ENCODE results near the gene DMKN. TPM values are rescaled to one million over a fixed set of nuclear protein-coding genes. Genes with fewer than 3 reads are reported as not detected.
"Not testable (repeated sequence)": the region's sequence is repeated elsewhere in the genome, so short reads cannot be mapped to it uniquely, and the experiment has no call there.

DMKN gene
- total RNA-seq, 3 donors from 2014 or later (not counting 1 experiment from before 2014, with no cell fraction given): 10.7 to 15.3 (median 11.3) TPM

- H3K36me3 Mint-ChIP-seq: no peaks in the 10 kb centered on the region
- Histone ChIP-seq H3K4me1 (ENCODE audit: control insufficient read depth, insufficient read depth, low read length) (no peaks in the 10 kb centered on the region), H3K27ac (ENCODE audit: low read length) (no peak overlapping the region)
Measured at GRCh38 chr19:35474104-35474503, 39.3 kb downstream of the DMKN start.

GRCh38 chr19:35471946-35472345 is 41.5 kb downstream of the DMKN start:
- ATAC-seq (no peak), DNase-seq (no peak)
- H3K27me3 Mint-ChIP-seq (ENCODE audit: low read depth in 2 of 2): peaks cover 0 to 3% of the 10 kb centered on the region in 2 donors
- peaks cover 0 to 5% of the 10 kb centered on the region in 2 donors for H3K4me1 Mint-ChIP-seq
- WGBS (ENCODE audit: insufficient coverage): 94% methylated on average over 8 of the region's 8 CpGs
- Histone ChIP-seq H3K9me3 (ENCODE audit: control insufficient read depth, insufficient read depth, low read length) (no peaks in the 10 kb centered on the region), H3K27me3 (ENCODE audit: control insufficient read depth, insufficient read depth, low read length) (no peaks in the 10 kb centered on the region), H3K36me3 (ENCODE audit: control insufficient read depth, insufficient read depth, low read length) (no peaks in the 10 kb centered on the region), H3K4me1 (ENCODE audit: control insufficient read depth, insufficient read depth, low read length) (peaks cover 4% of the 10 kb centered on the region), H3K27ac (ENCODE audit: low read length) (no peak overlapping the region), H3K4me3 (ENCODE audit: low read length) (no peak overlapping the region)
- H3K27ac Mint-ChIP-seq: no peak overlapping the region
- H3K9me3 Mint-ChIP-seq: no peaks in the 10 kb centered on the region
- H3K4me3 Mint-ChIP-seq: no peak overlapping the region
- TF ChIP-seq CTCF (IDR thresholded peaks at IDR 0.05): no peak
- no peaks in the 10 kb centered on the region for H3K36me3 Mint-ChIP-seq
- intact Hi-C loops (cut with micrococcal nuclease): no loop called here

More at GRCh38 chr19:35474104-35474503, 39.3 kb downstream of the DMKN start:
- no peaks in the 10 kb centered on the region for H3K27me3 ChIP-seq (ENCODE audit: control insufficient read depth, insufficient read depth, low read length)
- ATAC-seq (no peak), DNase-seq (no peak)
- Mint-ChIP-seq H3K9me3 (no peaks in the 10 kb centered on the region), H3K4me1 (no peaks in the 10 kb centered on the region), H3K27me3 (ENCODE audit: low read depth in 2 of 2) (peaks cover 0 to 3% of the 10 kb centered on the region in 2 donors), H3K4me3 (no peak overlapping the region), H3K27ac (no peak overlapping the region)
- H3K4me3 ChIP-seq (ENCODE audit: low read length): no peak overlapping the region
- no peaks in the 10 kb centered on the region for H3K36me3 ChIP-seq (ENCODE audit: control insufficient read depth, insufficient read depth, low read length)
- intact Hi-C loops (cut with micrococcal nuclease): no loop called here
- TF ChIP-seq CTCF (IDR thresholded peaks at IDR 0.05): no peak
- WGBS (ENCODE audit: insufficient coverage): 94% methylated on average over 14 of the region's 14 CpGs
- H3K9me3 ChIP-seq (ENCODE audit: control insufficient read depth, insufficient read depth, low read length): no peaks in the 10 kb centered on the region

GRCh38 chr19:35471075-35471474 is 42.4 kb downstream of the DMKN start:
- H3K27ac ChIP-seq (ENCODE audit: low read length); H3K4me3 ChIP-seq (ENCODE audit: low read length); H3K4me3 Mint-ChIP-seq; intact Hi-C loops (cut with micrococcal nuclease); H3K36me3 ChIP-seq (ENCODE audit: control insufficient read depth, insufficient read depth, low read length); H3K4me1 Mint-ChIP-seq; H3K27me3 ChIP-seq (ENCODE audit: control insufficient read depth, insufficient read depth, low read length); H3K9me3 ChIP-seq (ENCODE audit: control insufficient read depth, insufficient read depth, low read length); ATAC-seq; DNase-seq; H3K27ac Mint-ChIP-seq; H3K36me3 Mint-ChIP-seq; H3K27me3 Mint-ChIP-seq (ENCODE audit: low read depth in 2 of 2); H3K9me3 Mint-ChIP-seq; H3K4me1 ChIP-seq (ENCODE audit: control insufficient read depth, insufficient read depth, low read length): not testable (repeated sequence)
- 85% methylated on average over 4 of the region's 4 CpGs for WGBS (ENCODE audit: insufficient coverage)

DNA sequence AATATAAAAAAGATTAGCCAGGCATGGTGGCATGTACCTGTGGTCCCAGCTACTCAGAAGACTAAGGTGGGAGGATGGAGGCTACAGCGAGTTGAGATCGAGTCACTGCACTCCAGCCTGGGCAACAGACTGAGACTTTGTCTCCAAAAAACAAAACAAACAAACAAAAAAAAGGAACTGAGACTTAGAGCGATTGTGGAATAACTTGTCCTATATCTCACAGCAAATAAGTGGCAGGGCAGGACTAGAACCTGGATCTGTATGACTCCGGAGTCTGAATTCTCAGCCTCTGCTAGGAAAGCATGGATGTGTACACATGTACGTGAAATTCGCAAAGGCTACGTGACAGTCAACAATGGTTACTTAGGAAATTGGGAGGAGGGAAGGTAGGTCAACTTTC is 43.3 kb downstream of the DMKN start:
- 95% methylated on average over 7 of the region's 7 CpGs for WGBS (ENCODE audit: insufficient coverage)
- ATAC-seq (no peak), DNase-seq (no peak)
- H3K4me1 ChIP-seq (ENCODE audit: control insufficient read depth, insufficient read depth, low read length): peaks cover 4% of the 10 kb centered on the region
- no peak overlapping the region for H3K27ac Mint-ChIP-seq
- H3K4me3 ChIP-seq (ENCODE audit: low read length): no peak overlapping the region
- H3K36me3 Mint-ChIP-seq: no peaks in the 10 kb centered on the region
- H3K27me3 ChIP-seq (ENCODE audit: control insufficient read depth, insufficient read depth, low read length): no peaks in the 10 kb centered on the region
- no peaks in the 10 kb centered on the region for H3K9me3 ChIP-seq (ENCODE audit: control insufficient read depth, insufficient read depth, low read length)
- H3K4me3 Mint-ChIP-seq: no peak overlapping the region
- no peak for TF ChIP-seq CTCF (IDR thresholded peaks at IDR 0.05)
- peaks cover 0 to 9% of the 10 kb centered on the region in 2 donors for H3K4me1 Mint-ChIP-seq
- intact Hi-C loops (cut with micrococcal nuclease): no loop called here
- no peaks in the 10 kb centered on the region for H3K27me3 Mint-ChIP-seq (ENCODE audit: low read depth in 2 of 2)
- no peaks in the 10 kb centered on the region for H3K36me3 ChIP-seq (ENCODE audit: control insufficient read depth, insufficient read depth, low read length)
- H3K27ac ChIP-seq (ENCODE audit: low read length): no peak overlapping the region
- H3K9me3 Mint-ChIP-seq: no peaks in the 10 kb centered on the region

Data from natural killer cell (primary cell).